Measurements from ENCODE around the gene SH3GL3. TPM values are rescaled to one million over a fixed set of nuclear protein-coding genes. Genes with fewer than 3 reads are reported as not detected.

The SH3GL3 gene
- total and polyA plus RNA-seq, 4 donors: 0.31 to 8.4 (median 2.3) TPM

GRCh38 chr15:83610132-83610531, 163.0 kb downstream of the SH3GL3 start:
- Histone ChIP-seq H3K4me1 (ENCODE audit: control insufficient read depth in 5 of 5, insufficient read depth in 5 of 5, low read length in 5 of 5) (peaks cover 0 to 30% (median 3%) of the 10 kb centered on the region in 5 donors), H3K9ac (ENCODE audit: insufficient read depth in 1 of 2, low read length in 2 of 2) (no peak overlapping the region), H3K27ac (ENCODE audit: low read depth in 1 of 2, low read length in 1 of 2) (no peak overlapping the region), H3K4me3 (no peak overlapping the region), H3K9me3 (ENCODE audit: control insufficient read depth in 4 of 4, insufficient read depth in 3 of 4, low read length in 3 of 4) (no peaks in the 10 kb centered on the region), H3K36me3 (ENCODE audit: control insufficient read depth in 4 of 4, insufficient read depth in 4 of 4, low read length in 4 of 4) (no peaks in the 10 kb centered on the region), H3K27me3 (ENCODE audit: control insufficient read depth in 3 of 3, insufficient read depth in 3 of 3, low read length in 2 of 3) (no peaks in the 10 kb centered on the region)
- DNase-seq (no peak), ATAC-seq (ENCODE audit: insufficient read depth, low FRiP score) (no peak)
- TF ChIP-seq CTCF (IDR thresholded peaks at IDR 0.05; ENCODE audit: control extremely low read depth, extremely low read depth): no peak
- WGBS, 2 donors: 81 to 88% methylated on average over 3 of the region's 3 CpGs

- no peak for TF ChIP-seq CTCF (IDR thresholded peaks at IDR 0.05; ENCODE audit: control extremely low read depth, extremely low read depth)
- H3K9ac ChIP-seq (ENCODE audit: insufficient read depth in 1 of 2, low read length in 2 of 2): no peak overlapping the region
- no peak overlapping the region for H3K27ac ChIP-seq (ENCODE audit: low read depth in 1 of 2, low read length in 1 of 2)
- peaks cover 0 to 22% (median 3%) of the 10 kb centered on the region in 5 donors for H3K4me1 ChIP-seq (ENCODE audit: control insufficient read depth in 5 of 5, insufficient read depth in 5 of 5, low read length in 5 of 5)
- WGBS, 2 donors: 74 to 83% methylated on average over 9 of the region's 9 CpGs
- DNase-seq (peak in 2 of 3 donors; percentile 50 to 56), ATAC-seq (ENCODE audit: insufficient read depth, low FRiP score) (no peak)
- H3K4me3 ChIP-seq: no peak overlapping the region
- H3K9me3 ChIP-seq (ENCODE audit: control insufficient read depth in 4 of 4, insufficient read depth in 3 of 4, low read length in 3 of 4): no peaks in the 10 kb centered on the region
- no peaks in the 10 kb centered on the region for H3K36me3 ChIP-seq (ENCODE audit: control insufficient read depth in 4 of 4, insufficient read depth in 4 of 4, low read length in 4 of 4)
- H3K27me3 ChIP-seq (ENCODE audit: control insufficient read depth in 3 of 3, insufficient read depth in 3 of 3, low read length in 2 of 3): no peaks in the 10 kb centered on the region
Observed at GRCh38 chr15:83610901-83611685, 164.0 kb downstream of the SH3GL3 start.

GRCh38 chr15:83612226-83612625, 165.1 kb downstream of the SH3GL3 start:
- Histone ChIP-seq H3K9me3 (ENCODE audit: control insufficient read depth in 4 of 4, insufficient read depth in 3 of 4, low read length in 3 of 4) (no peaks in the 10 kb centered on the region), H3K9ac (ENCODE audit: insufficient read depth in 1 of 2, low read length in 2 of 2) (no peak overlapping the region), H3K27me3 (ENCODE audit: control insufficient read depth in 3 of 3, insufficient read depth in 3 of 3, low read length in 2 of 3) (no peaks in the 10 kb centered on the region), H3K27ac (ENCODE audit: low read depth in 1 of 2, low read length in 1 of 2) (no peak overlapping the region), H3K36me3 (ENCODE audit: control insufficient read depth in 4 of 4, insufficient read depth in 4 of 4, low read length in 4 of 4) (no peaks in the 10 kb centered on the region), H3K4me1 (ENCODE audit: control insufficient read depth in 5 of 5, insufficient read depth in 5 of 5, low read length in 5 of 5) (peaks cover 0 to 20% (median 0%) of the 10 kb centered on the region in 5 donors), H3K4me3 (no peak overlapping the region)
- 75 to 89% methylated on average over 5 of the region's 5 CpGs for WGBS, 2 donors
- TF ChIP-seq CTCF (IDR thresholded peaks at IDR 0.05; ENCODE audit: control extremely low read depth, extremely low read depth): no peak
- ATAC-seq (ENCODE audit: insufficient read depth, low FRiP score) (no peak), DNase-seq (no peak)

Data from lung (tissue), 12 donors.